ENCODE measurements around the gene ST6GAL1.
A peak's percentile ranks its signal among the peaks of the same experiment; 100 is the strongest.

Gene ST6GAL1

GRCh38 chr3:187066228-187066995 lies 136.1 kb downstream of the ST6GAL1 start:
- peak; percentile 32 for TF ChIP-seq CTCF (IDR thresholded peaks at IDR 0.05; ENCODE audit: insufficient read depth, low read depth, low read length, missing control alignments)
- H3K4me3 ChIP-seq (ENCODE audit: low read depth, low read length): no peak overlapping the region
- DNase-seq (ENCODE audit: low read depth): peak; percentile 77

GRCh38 chr3:187068787-187069186 lies 138.5 kb downstream of the ST6GAL1 start:
- TF ChIP-seq CTCF (IDR thresholded peaks at IDR 0.05; ENCODE audit: insufficient read depth, low read depth, low read length, missing control alignments): no peak

GRCh38 chr3:187069857-187070516 lies 139.7 kb downstream of the ST6GAL1 start:
- H3K4me3 ChIP-seq (ENCODE audit: low read depth, low read length): no peak overlapping the region
- TF ChIP-seq CTCF (IDR thresholded peaks at IDR 0.05; ENCODE audit: insufficient read depth, low read depth, low read length, missing control alignments): no peak

More at GRCh38 chr3:187068787-187069186, 138.5 kb downstream of the ST6GAL1 start:
- no peak overlapping the region for H3K4me3 ChIP-seq (ENCODE audit: low read depth, low read length)
- peak; percentile 19 for DNase-seq (ENCODE audit: low read depth)

GRCh38 chr3:187072102-187072501 lies 141.8 kb downstream of the ST6GAL1 start:
- no peak overlapping the region for H3K4me3 ChIP-seq (ENCODE audit: low read depth, low read length)

More at GRCh38 chr3:187069857-187070516, 139.7 kb downstream of the ST6GAL1 start:
- peak; percentile 16 for DNase-seq (ENCODE audit: low read depth)

GRCh38 chr3:187072511-187072910 lies 142.2 kb downstream of the ST6GAL1 start:
- TF ChIP-seq CTCF (IDR thresholded peaks at IDR 0.05; ENCODE audit: insufficient read depth, low read depth, low read length, missing control alignments): no peak
- DNase-seq (ENCODE audit: low read depth): peak; percentile 31
- no peak overlapping the region for H3K4me3 ChIP-seq (ENCODE audit: low read depth, low read length)

More at GRCh38 chr3:187072102-187072501, 141.8 kb downstream of the ST6GAL1 start:
- TF ChIP-seq CTCF (IDR thresholded peaks at IDR 0.05; ENCODE audit: insufficient read depth, low read depth, low read length, missing control alignments): no peak
- DNase-seq (ENCODE audit: low read depth): peak; percentile 22

- no peak for TF ChIP-seq CTCF (IDR thresholded peaks at IDR 0.05; ENCODE audit: insufficient read depth, low read depth, low read length, missing control alignments)
- H3K4me3 ChIP-seq (ENCODE audit: low read depth, low read length): no peak overlapping the region
- DNase-seq (ENCODE audit: low read depth): no peak
Observed at GRCh38 chr3:187073581-187074098, 143.3 kb downstream of the ST6GAL1 start.
